HEK293 (cell line): ENCODE results near the gene PRDM5.
A peak's percentile ranks its signal among the peaks of the same experiment; 100 is the strongest.

ENCODE experiments used
- CTCF ChIA-PET: fragments of 350-600 bp; formaldehyde crosslinking; extraction: SDS; loops from one replicate; lab custom pipeline; 2021; ENCODE audit warnings: antibody characterized with exemption; lab: Yijun Ruan, JAX
- POLR2A ChIA-PET: fragments of 300-600 bp; formaldehyde crosslinking; extraction: SDS; loops from one replicate; lab custom pipeline; 2020; ENCODE audit warnings: antibody characterized with exemption, inconsistent platforms; lab: Yijun Ruan, JAX
- H3K27ac ChIP-seq: fragments of 200-500 bp; sonication (Bioruptor generic); 2 replicates; pipeline ENCODE4 v1.5.1; 2014; ENCODE audit warnings: low read depth, low read length, control low read depth, inconsistent platforms; ENCODE audit errors: extremely low read depth
- H3K36me3 ChIP-seq, 2 experiments: fragments of 200-500 bp in 1 of 2; sonication (Bioruptor generic) in 1 of 2; 1 replicate in 1 of 2; 2 replicates in 1 of 2; pipeline ENCODE4 v1.5.1; 2014 to 2017; ENCODE audit warnings: inconsistent platforms in 2 of 2, low read length in 2 of 2; ENCODE audit not compliant: control insufficient read depth in 2 of 2, insufficient read depth in 1 of 2
- H3K4me1 ChIP-seq: fragments of 200-500 bp; sonication (Bioruptor generic); 2 replicates; pipeline ENCODE4 v1.5.1; 2014; ENCODE audit warnings: mild to moderate bottlenecking, low read length, inconsistent platforms; ENCODE audit not compliant: control insufficient read depth, insufficient read depth
- H3K4me3 ChIP-seq: 2 replicates; pipeline ENCODE4 v1.5.1; 2011; ENCODE audit warnings: low read depth, mild to moderate bottlenecking, control low read depth, low read length, moderate library complexity
- H3K9me3 ChIP-seq: fragments of 200-500 bp; sonication (Bioruptor generic); 2 replicates; pipeline ENCODE4 v1.5.1; 2014; ENCODE audit warnings: low read depth, low read length, inconsistent platforms; ENCODE audit not compliant: control insufficient read depth, insufficient read depth
- MEIS1 ChIP-seq: sonication (generic); formaldehyde crosslinking; IDR thresholded peaks from 2 replicates; pipeline ENCODE4 v1.8.1; 2022; ENCODE audit warnings: missing genetic modification reagents, mild to moderate bottlenecking, borderline replicate concordance
- REST ChIP-seq: fragments of 450-650 bp; formaldehyde crosslinking; IDR thresholded peaks from 2 replicates; pipeline ENCODE4 v1.5.1; 2016; ENCODE audit warnings: missing biosample characterization, missing genetic modification characterization
- ZBTB17 ChIP-seq: fragments of 450-650 bp; formaldehyde crosslinking; IDR thresholded peaks from 2 replicates; pipeline ENCODE4 v1.5.1; 2016; ENCODE audit warnings: missing biosample characterization, missing genetic modification characterization
- ZBTB21 ChIP-seq: fragments of 450-650 bp; formaldehyde crosslinking; IDR thresholded peaks from 2 replicates; pipeline ENCODE4 v1.5.1; 2017; ENCODE audit warnings: missing biosample characterization, missing genetic modification characterization
- ZIC2 ChIP-seq: fragments of 450-650 bp; formaldehyde crosslinking; IDR thresholded peaks from 2 replicates; pipeline ENCODE4 v1.5.1; 2016; ENCODE audit warnings: missing biosample characterization, missing genetic modification characterization
- ZNF169 ChIP-seq: fragments of 450-650 bp; formaldehyde crosslinking; IDR thresholded peaks from 2 replicates; pipeline ENCODE4 v1.5.1; 2016; ENCODE audit warnings: missing biosample characterization, missing genetic modification characterization
- ZNF48 ChIP-seq: fragments of 450-650 bp; formaldehyde crosslinking; IDR thresholded peaks from 2 replicates; pipeline ENCODE4 v1.5.1; 2016; ENCODE audit warnings: missing biosample characterization, missing genetic modification characterization
- ZNF549 ChIP-seq: fragments of 450-650 bp; IDR thresholded peaks from 2 replicates; pipeline ENCODE4 v1.5.1; 2018; ENCODE audit warnings: missing biosample characterization, missing genetic modification characterization, mild to moderate bottlenecking, inconsistent platforms, moderate library complexity
- ZNF571 ChIP-seq: fragments of 450-650 bp; formaldehyde crosslinking; IDR thresholded peaks from 2 replicates; pipeline ENCODE4 v1.5.0; 2017; ENCODE audit warnings: missing biosample characterization, missing genetic modification characterization
- ZNF610 ChIP-seq: fragments of 450-650 bp; formaldehyde crosslinking; IDR thresholded peaks from 2 replicates; pipeline ENCODE4 v1.5.1; 2016; ENCODE audit warnings: missing biosample characterization, missing genetic modification characterization, borderline replicate concordance
- ZNF791 ChIP-seq: fragments of 450-650 bp; formaldehyde crosslinking; IDR thresholded peaks from 2 replicates; pipeline ENCODE4 v1.5.1; 2016; ENCODE audit warnings: missing biosample characterization, missing genetic modification characterization
- ZSCAN18 ChIP-seq: fragments of 450-650 bp; formaldehyde crosslinking; IDR thresholded peaks from 2 replicates; pipeline ENCODE4 v1.5.1; 2016; ENCODE audit warnings: missing biosample characterization, missing genetic modification characterization
- TF ChIP-seq, protein P1 (sequence below): fragments of 450-650 bp; formaldehyde crosslinking; IDR thresholded peaks from 2 replicates; pipeline ENCODE4 v1.5.1; 2016; ENCODE audit warnings: missing biosample characterization, missing genetic modification characterization
- TF ChIP-seq, protein P2 (sequence below): fragments of 450-650 bp; formaldehyde crosslinking; IDR thresholded peaks from 2 replicates; pipeline ENCODE4 v1.5.1; 2016; ENCODE audit warnings: missing biosample characterization, missing genetic modification characterization, low read depth

PRDM5 gene

GRCh38 chr4:120918788-120919187 lies 3.7 kb downstream of the PRDM5 start:
- Histone ChIP-seq H3K4me1 (peaks cover 3% of the 10 kb centered on the region; the same call in 1 of the 2 replicates), H3K4me3 (no peak overlapping the region), H3K9me3 (no peaks in the 10 kb centered on the region), H3K36me3 (no peaks in the 10 kb centered on the region), H3K27ac (no peak overlapping the region)
- TF ChIP-seq, protein P1, sequence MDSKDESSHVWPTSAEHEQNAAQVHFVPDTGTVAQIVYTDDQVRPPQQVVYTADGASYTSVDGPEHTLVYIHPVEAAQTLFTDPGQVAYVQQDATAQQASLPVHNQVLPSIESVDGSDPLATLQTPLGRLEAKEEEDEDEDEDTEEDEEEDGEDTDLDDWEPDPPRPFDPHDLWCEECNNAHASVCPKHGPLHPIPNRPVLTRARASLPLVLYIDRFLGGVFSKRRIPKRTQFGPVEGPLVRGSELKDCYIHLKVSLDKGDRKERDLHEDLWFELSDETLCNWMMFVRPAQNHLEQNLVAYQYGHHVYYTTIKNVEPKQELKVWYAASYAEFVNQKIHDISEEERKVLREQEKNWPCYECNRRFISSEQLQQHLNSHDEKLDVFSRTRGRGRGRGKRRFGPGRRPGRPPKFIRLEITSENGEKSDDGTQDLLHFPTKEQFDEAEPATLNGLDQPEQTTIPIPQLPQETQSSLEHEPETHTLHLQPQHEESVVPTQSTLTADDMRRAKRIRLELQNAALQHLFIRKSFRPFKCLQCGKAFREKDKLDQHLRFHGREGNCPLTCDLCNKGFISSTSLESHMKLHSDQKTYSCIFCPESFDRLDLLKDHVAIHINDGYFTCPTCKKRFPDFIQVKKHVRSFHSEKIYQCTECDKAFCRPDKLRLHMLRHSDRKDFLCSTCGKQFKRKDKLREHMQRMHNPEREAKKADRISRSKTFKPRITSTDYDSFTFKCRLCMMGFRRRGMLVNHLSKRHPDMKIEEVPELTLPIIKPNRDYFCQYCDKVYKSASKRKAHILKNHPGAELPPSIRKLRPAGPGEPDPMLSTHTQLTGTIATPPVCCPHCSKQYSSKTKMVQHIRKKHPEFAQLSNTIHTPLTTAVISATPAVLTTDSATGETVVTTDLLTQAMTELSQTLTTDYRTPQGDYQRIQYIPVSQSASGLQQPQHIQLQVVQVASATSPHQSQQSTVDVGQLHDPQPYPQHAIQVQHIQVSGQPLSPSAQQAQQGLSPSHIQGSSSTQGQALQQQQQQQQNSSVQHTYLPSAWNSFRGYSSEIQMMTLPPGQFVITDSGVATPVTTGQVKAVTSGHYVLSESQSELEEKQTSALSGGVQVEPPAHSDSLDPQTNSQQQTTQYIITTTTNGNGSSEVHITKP: no peak
- TF ChIP-seq ZNF549 (no peak), ZNF571 (no peak), ZNF48 (tag by site-specific recombination) (no peak), ZNF610 (no peak), ZBTB21 (tag by site-specific recombination) (no peak), ZNF791 (tag by site-specific recombination) (no peak), ZSCAN18 (tag by site-specific recombination) (no peak), ZNF169 (tag by site-specific recombination) (no peak), ZIC2 (tag by site-specific recombination) (no peak), MEIS1 (no peak)
- TF ChIP-seq, protein P2, sequence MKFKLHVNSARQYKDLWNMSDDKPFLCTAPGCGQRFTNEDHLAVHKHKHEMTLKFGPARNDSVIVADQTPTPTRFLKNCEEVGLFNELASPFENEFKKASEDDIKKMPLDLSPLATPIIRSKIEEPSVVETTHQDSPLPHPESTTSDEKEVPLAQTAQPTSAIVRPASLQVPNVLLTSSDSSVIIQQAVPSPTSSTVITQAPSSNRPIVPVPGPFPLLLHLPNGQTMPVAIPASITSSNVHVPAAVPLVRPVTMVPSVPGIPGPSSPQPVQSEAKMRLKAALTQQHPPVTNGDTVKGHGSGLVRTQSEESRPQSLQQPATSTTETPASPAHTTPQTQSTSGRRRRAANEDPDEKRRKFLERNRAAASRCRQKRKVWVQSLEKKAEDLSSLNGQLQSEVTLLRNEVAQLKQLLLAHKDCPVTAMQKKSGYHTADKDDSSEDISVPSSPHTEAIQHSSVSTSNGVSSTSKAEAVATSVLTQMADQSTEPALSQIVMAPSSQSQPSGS (tag by site-specific recombination): no peak
- POLR2A ChIA-PET: no interaction called here
- CTCF ChIA-PET: no interaction called here

- no peak overlapping the region for H3K4me3 ChIP-seq
- peaks cover 3% of the 10 kb centered on the region; the same call in 1 of the 2 replicates for H3K4me1 ChIP-seq
- TF ChIP-seq REST (tag by site-specific recombination): no peak
- peak; percentile 22; the same call in 1 of the 2 replicates for TF ChIP-seq ZBTB17 (tag by site-specific recombination)
- ChIA-PET POLR2A (no interaction called here), CTCF (no interaction called here)
- no peak overlapping the region for H3K27ac ChIP-seq
- H3K9me3 ChIP-seq: no peaks in the 10 kb centered on the region
- peaks cover 0 to 2% of the 10 kb centered on the region in 2 experiments; a peak in 1 of 3 replicates for H3K36me3 ChIP-seq
Observed at GRCh38 chr4:120918092-120918491, 4.4 kb downstream of the PRDM5 start.
